Transverse colon (tissue), 4 donors: ENCODE measurements around the gene MRPL33. TPM values are rescaled to one million over a fixed set of nuclear protein-coding genes. Genes with fewer than 3 reads are reported as not detected.
A peak's percentile ranks its signal among the peaks of the same experiment; 100 is the strongest.

Source experiments
- DNase-seq: peaks from one replicate; pipeline ENCODE4 v3.0.0-alpha.2; 2019
- H3K27ac ChIP-seq, 4 donors: fragments of 200-600 bp; sonication (generic); 2 replicates each; pipeline ENCODE4 v1.5.1; 2016 to 2018; ENCODE audit warnings: inconsistent platforms in 4 of 4
- H3K27me3 ChIP-seq: fragments of 200-600 bp; sonication (generic); 2 replicates; pipeline ENCODE4 v1.5.1; 2017; ENCODE audit warnings: inconsistent platforms
- H3K36me3 ChIP-seq, 4 donors: fragments of 200-600 bp; sonication (generic); 2 replicates each; pipeline ENCODE4 v1.5.1; 2017 to 2019; ENCODE audit warnings: inconsistent platforms in 4 of 4
- H3K4me1 ChIP-seq, 4 donors: fragments of 200-600 bp; sonication (generic); 2 replicates each; pipeline ENCODE4 v1.5.1; 2017 to 2020; ENCODE audit warnings: inconsistent platforms in 4 of 4
- H3K4me3 ChIP-seq, 4 donors: fragments of 200-600 bp; sonication (generic); 1 replicate in 1 of 4; 2 replicates in 3 of 4; pipeline versions ENCODE4 v1.5.1 to v1.6.1; 2017 to 2019; ENCODE audit warnings: inconsistent platforms in 4 of 4
- H3K9me3 ChIP-seq, 2 donors: fragments of 200-600 bp; sonication (generic); 2 replicates each; pipeline ENCODE4 v1.5.1; 2017 to 2019; ENCODE audit warnings: inconsistent platforms in 2 of 2
- EP300 ChIP-seq: sonication (generic); formaldehyde crosslinking; IDR thresholded peaks from one replicate; pipeline ENCODE4 v1.6.1; 2017; ENCODE audit warnings: antibody characterized with exemption, low read depth
- POLR2A ChIP-seq: fragments of 450-650 bp; IDR thresholded peaks from one replicate; pipeline ENCODE4 v1.6.1; 2016; ENCODE audit warnings: antibody characterized with exemption, mild to moderate bottlenecking, moderate library complexity
- POLR2AphosphoS5 ChIP-seq, 3 donors: sonication (generic); formaldehyde crosslinking; IDR thresholded peaks; one replicate each; pipeline ENCODE4 v1.6.1; 2016; ENCODE audit warnings: antibody characterized with exemption in 3 of 3
- WGBS, 2 donors: methylation state at CpG; one replicate each; pipeline ENCODE4 v1.1.5; 2018; ENCODE audit warnings: low coverage in 1 of 2; 5-methylcytosine and 5-hydroxymethylcytosine counted together
- in situ Hi-C, 4 donors: fragments of 200-750 bp; cut with MboI; loops; one replicate each; pipeline versions ENCODE4 v1.15.0 to v1.15.1; 2017; ENCODE audit warnings: low sequenced_read_pairs in 3 of 4, low pct_ligation_motif_present in 1 of 4, low pct_unique_long_range_greater_than_20kb in 1 of 4
- intact Hi-C: fragments of 100-400 bp; cut with DNase I; formaldehyde crosslinking; loops from one replicate; pipeline ENCODE4 v1.15.1; 2023; ENCODE audit warnings: low total_unique reads
- total RNA-seq, 4 donors: library from RNA; depleted of rRNA; stranded (reverse); fragments of >200 nt; gene quantifications; one replicate each; pipeline ENCODE4 v1.1.0, GENCODE V29; 2016
- TF ChIP-seq, protein P1 (sequence below), 5 experiments: fragments of 200-600 bp in 3 of 5; fragments of 450-650 bp in 2 of 5; sonication (generic) in 3 of 5; IDR thresholded peaks; 1 replicate in 2 of 5; 2 replicates in 3 of 5; pipeline ENCODE4 v1.5.1; 2016 to 2017; ENCODE audit warnings: antibody characterized with exemption in 5 of 5, inconsistent platforms in 3 of 5, mild to moderate bottlenecking in 2 of 5, moderate library complexity in 1 of 5

The MRPL33 gene
- total RNA-seq, 4 donors from 2014 or later, result 7.2 to 89.4 (median 45.7) TPM

DNA sequence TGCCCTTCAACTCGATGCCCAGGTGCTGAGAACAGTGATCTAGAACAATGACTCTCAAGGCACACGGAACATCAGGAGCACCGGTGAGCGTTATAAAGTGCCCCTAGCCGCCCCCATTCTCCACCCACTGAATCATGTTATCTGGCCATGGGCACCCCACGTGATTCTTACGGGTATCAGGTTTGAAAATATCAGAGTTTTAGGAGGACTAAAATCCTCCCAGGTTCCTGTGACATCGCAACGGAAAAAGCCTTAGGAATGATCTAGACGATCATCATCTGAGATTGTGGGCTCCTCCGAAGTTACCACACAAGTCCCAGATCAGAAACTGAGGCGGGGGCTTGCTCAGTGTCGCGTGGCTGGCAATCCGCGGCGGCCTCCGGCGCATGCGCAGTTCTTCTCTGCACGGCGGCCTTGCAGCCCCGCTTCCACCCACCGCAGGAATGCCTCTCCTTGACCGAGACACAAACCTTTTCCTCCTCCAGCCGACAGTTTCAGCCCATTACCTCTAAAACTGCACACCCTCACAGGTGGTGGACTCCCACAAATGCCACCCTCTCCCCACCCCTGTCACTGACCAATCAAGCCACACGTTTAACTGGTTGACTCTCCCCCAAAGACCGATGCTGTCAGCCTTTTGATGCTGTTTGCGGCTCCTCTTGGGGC lies 5.8 kb upstream of the MRPL33 start:
- Histone ChIP-seq H3K4me1 (peaks cover 0 to 5% (median 4%) of the 10 kb centered on the region in 4 donors), H3K27ac (peak overlapping the region in 1 of 4 donors; percentile 10), H3K9me3 (no peaks in the 10 kb centered on the region), H3K27me3 (no peaks in the 10 kb centered on the region), H3K36me3 (no peaks in the 10 kb centered on the region), H3K4me3 (peak overlapping the region in 3 of 4 donors; percentile 2 to 36 (median 27))
- intact Hi-C loops (no loop called here), in situ Hi-C loops (loop anchor here in 3 of 4 donors (10.0 to 25.0 kb wide), 2 partner anchors 129 to 647 kb away; partner anchors contain the start of genes BABAM2 (in 1 of the 3) and RBKS (in 1 of the 3))
- WGBS, 2 donors, result 17 to 28% methylated on average over 2 to 29 of the region's 29 CpGs
- TF ChIP-seq, protein P1, sequence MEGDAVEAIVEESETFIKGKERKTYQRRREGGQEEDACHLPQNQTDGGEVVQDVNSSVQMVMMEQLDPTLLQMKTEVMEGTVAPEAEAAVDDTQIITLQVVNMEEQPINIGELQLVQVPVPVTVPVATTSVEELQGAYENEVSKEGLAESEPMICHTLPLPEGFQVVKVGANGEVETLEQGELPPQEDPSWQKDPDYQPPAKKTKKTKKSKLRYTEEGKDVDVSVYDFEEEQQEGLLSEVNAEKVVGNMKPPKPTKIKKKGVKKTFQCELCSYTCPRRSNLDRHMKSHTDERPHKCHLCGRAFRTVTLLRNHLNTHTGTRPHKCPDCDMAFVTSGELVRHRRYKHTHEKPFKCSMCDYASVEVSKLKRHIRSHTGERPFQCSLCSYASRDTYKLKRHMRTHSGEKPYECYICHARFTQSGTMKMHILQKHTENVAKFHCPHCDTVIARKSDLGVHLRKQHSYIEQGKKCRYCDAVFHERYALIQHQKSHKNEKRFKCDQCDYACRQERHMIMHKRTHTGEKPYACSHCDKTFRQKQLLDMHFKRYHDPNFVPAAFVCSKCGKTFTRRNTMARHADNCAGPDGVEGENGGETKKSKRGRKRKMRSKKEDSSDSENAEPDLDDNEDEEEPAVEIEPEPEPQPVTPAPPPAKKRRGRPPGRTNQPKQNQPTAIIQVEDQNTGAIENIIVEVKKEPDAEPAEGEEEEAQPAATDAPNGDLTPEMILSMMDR (IDR thresholded peaks at IDR 0.05), result no peak
- TF ChIP-seq POLR2AphosphoS5 (IDR thresholded peaks at IDR 0.05) (no peak), POLR2A (no peak), EP300 (no peak)
- peak; percentile 66 for DNase-seq

DNA sequence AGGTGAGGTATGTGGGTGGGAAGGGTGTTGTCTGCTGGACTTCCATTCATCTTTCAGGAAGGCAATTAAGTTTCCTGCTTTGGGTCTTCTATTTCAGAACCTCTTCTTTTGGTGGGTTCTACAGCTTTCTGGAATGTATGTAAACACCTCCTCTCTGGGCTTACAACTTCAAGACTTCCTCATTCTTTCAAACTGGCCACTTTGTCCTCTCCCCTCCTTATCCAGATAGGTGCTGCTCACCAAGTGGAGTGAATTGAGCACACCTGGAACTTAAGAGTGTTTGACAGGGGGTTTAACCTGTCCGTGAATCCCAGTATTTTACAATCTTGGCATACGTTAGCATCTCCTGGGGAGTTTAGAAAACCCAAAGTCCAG lies 5.2 kb upstream of the MRPL33 start:
- intact Hi-C loops (no loop called here), in situ Hi-C loops (loop anchor here in 3 of 4 donors (10.0 to 25.0 kb wide), 2 partner anchors 129 to 646 kb away; partner anchors contain the start of genes BABAM2 (in 1 of the 3) and RBKS (in 1 of the 3))
- peak overlapping the region in 2 of 4 donors; percentile 27 to 36 for H3K4me3 ChIP-seq
- no peak for DNase-seq
- no peaks in the 10 kb centered on the region for H3K27me3 ChIP-seq
- WGBS, 2 donors, result 27 to 52% methylated on average over 2 of the region's 2 CpGs
- peaks cover 0 to 7% (median 4%) of the 10 kb centered on the region in 4 donors for H3K4me1 ChIP-seq
- TF ChIP-seq, protein P1 (IDR thresholded peaks at IDR 0.05), result no peak
- TF ChIP-seq EP300 (no peak), POLR2AphosphoS5 (IDR thresholded peaks at IDR 0.05) (no peak), POLR2A (no peak)
- no peaks in the 10 kb centered on the region for H3K9me3 ChIP-seq
- no peaks in the 10 kb centered on the region for H3K36me3 ChIP-seq
- peak overlapping the region in 1 of 4 donors; percentile 10 for H3K27ac ChIP-seq

DNA sequence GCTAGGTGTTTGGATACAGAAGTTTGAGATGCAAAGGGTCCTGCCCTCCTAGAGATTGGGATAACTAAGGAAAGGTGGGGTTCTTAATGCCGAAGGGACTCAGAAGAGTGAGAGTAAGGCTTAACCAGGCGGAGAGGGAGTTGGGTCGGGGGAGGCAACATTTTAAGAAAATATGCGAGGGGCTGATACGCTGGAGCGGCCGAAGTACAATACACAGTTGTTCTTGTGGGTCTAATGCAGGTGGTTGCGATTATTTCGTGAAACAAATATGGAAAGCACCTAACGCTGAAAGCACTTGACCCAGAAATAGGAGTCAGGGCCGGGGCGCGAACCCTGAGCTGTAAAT lies 344 bp upstream of the MRPL33 start:
- TF ChIP-seq EP300 (no peak), POLR2AphosphoS5 (IDR thresholded peaks at IDR 0.05) (no peak), POLR2A (no peak)
- TF ChIP-seq, protein P1 (IDR thresholded peaks at IDR 0.05), result no peak
- Histone ChIP-seq H3K4me3 (peak overlapping the region; percentile 80 to 94 (median 86)), H3K36me3 (no peaks in the 10 kb centered on the region), H3K27me3 (no peaks in the 10 kb centered on the region), H3K27ac (peak overlapping the region; percentile 91 to 95 (median 93)), H3K9me3 (no peaks in the 10 kb centered on the region), H3K4me1 (peaks cover 11 to 31% (median 15%) of the 10 kb centered on the region in 4 donors)
- 8 to 10% methylated on average over 7 to 13 of the region's 13 CpGs for WGBS, 2 donors
- intact Hi-C loops (loop anchor here (5.0 kb wide), 1 partner anchor 626 kb away; no protein-coding TSS in a partner anchor), in situ Hi-C loops (loop anchor here in 2 of 4 donors (25.0 kb wide), 1 partner anchor 641 kb away; no protein-coding TSS in a partner anchor)
- no peak for DNase-seq

DNA sequence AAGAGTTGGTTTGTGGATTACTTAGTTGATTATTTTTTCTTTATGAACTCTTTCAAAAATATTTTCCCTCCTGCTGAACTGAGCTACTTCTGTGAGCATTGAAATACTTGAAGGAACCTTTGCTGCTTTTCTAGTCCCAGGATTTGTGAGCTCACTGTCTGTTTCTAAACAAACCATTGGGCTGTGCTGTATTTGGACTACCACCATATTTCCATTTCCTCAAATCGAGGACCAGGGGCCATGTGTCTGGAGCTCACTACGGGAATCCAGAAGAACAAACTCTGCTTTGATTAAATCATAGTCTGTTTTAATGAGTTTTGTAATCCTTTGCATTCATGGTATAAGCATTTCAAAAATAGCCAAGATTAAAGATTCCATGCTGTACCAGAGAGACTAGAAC lies 1.3 kb downstream of the MRPL33 start:
- H3K27ac ChIP-seq, result peak overlapping the region; percentile 91 to 95 (median 93)
- H3K4me1 ChIP-seq, result peaks cover 11 to 34% (median 15%) of the 10 kb centered on the region in 4 donors
- no peak for TF ChIP-seq EP300
- TF ChIP-seq POLR2AphosphoS5 (IDR thresholded peaks at IDR 0.05), result no peak
- TF ChIP-seq POLR2A, result no peak
- TF ChIP-seq, protein P1 (IDR thresholded peaks at IDR 0.05), result no peak
- 26% methylated on average over 2 of the region's 2 CpGs; no CpG with 5 or more reads in 1 of the 2 donors for WGBS, 2 donors
- peak overlapping the region in 3 of 4 donors; percentile 80 to 88 (median 85) for H3K4me3 ChIP-seq
- H3K9me3 ChIP-seq, result no peaks in the 10 kb centered on the region
- no peak for DNase-seq
- in situ Hi-C loops, result loop anchor here in 2 of 4 donors (25.0 kb wide), 1 partner anchor 639 kb away; no protein-coding TSS in a partner anchor
- no peaks in the 10 kb centered on the region for H3K27me3 ChIP-seq
- intact Hi-C loops, result loop anchor here (5.0 kb wide), 1 partner anchor 624 kb away; no protein-coding TSS in a partner anchor
- no peaks in the 10 kb centered on the region for H3K36me3 ChIP-seq
